Measurements from ENCODE around the gene KCNK17.

The KCNK17 gene

DNA sequence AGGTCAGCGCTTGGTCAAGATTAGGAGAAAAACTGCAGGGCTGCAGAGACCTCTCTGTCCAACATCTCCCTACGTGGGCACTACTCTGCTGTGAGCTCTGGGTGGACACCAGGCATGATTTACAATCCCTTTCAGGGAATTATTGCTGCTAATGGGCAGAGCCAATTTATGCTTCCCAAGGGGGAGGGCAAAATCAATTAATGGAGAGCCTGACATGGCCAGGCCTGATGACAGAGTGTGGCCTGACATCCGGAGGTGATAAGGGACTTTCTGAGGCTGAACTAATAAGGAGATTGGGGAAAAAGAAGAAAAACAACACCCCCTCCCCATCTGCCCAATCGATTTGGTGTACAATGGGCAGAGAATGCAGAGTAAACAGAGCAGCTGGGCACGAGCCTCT, 13.3 kb upstream of the KCNK17 start:
- Histone ChIP-seq H2AFZ (ENCODE audit: low read depth, low read length, severe bottlenecking) (no peak overlapping the region), H3K36me3 (ENCODE audit: low read length) (no peaks in the 10 kb centered on the region), H3K79me2 (ENCODE audit: insufficient read depth, low read length) (no peaks in the 10 kb centered on the region), H3K9me2 (replicated peaks; ENCODE audit: insufficient read depth, low read length) (no peaks in the 10 kb centered on the region), H3K4me3 (ENCODE audit: insufficient read depth, low read length, poor library complexity, severe bottlenecking) (no peak overlapping the region), H3K9me3 (ENCODE audit: insufficient read depth, low read length) (no peaks in the 10 kb centered on the region), H3K27ac (ENCODE audit: low read depth, low read length) (no peak overlapping the region), H3K27me3 (ENCODE audit: low read length) (0 out of 2 replicates have a peak, but pooled peaks cover 2% of the 10 kb centered on the region), H3K4me2 (ENCODE audit: low read depth, low read length, poor library complexity, severe bottlenecking) (no peak overlapping the region), H4K20me1 (ENCODE audit: low read depth, low read length) (no peaks in the 10 kb centered on the region), H3F3A (ENCODE audit: insufficient read depth) (no peaks in the 10 kb centered on the region), H3K9ac (ENCODE audit: low read length) (no peak overlapping the region)
- TF ChIP-seq, protein P1, sequence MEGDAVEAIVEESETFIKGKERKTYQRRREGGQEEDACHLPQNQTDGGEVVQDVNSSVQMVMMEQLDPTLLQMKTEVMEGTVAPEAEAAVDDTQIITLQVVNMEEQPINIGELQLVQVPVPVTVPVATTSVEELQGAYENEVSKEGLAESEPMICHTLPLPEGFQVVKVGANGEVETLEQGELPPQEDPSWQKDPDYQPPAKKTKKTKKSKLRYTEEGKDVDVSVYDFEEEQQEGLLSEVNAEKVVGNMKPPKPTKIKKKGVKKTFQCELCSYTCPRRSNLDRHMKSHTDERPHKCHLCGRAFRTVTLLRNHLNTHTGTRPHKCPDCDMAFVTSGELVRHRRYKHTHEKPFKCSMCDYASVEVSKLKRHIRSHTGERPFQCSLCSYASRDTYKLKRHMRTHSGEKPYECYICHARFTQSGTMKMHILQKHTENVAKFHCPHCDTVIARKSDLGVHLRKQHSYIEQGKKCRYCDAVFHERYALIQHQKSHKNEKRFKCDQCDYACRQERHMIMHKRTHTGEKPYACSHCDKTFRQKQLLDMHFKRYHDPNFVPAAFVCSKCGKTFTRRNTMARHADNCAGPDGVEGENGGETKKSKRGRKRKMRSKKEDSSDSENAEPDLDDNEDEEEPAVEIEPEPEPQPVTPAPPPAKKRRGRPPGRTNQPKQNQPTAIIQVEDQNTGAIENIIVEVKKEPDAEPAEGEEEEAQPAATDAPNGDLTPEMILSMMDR (IDR thresholded peaks at IDR 0.05; ENCODE audit: insufficient read depth, low read length, poor library complexity, severe bottlenecking) = no peak
- TF ChIP-seq EZH2phosphoT487 (conservative IDR thresholded peaks at IDR 0.05; ENCODE audit: low read length) = no peak

DNA sequence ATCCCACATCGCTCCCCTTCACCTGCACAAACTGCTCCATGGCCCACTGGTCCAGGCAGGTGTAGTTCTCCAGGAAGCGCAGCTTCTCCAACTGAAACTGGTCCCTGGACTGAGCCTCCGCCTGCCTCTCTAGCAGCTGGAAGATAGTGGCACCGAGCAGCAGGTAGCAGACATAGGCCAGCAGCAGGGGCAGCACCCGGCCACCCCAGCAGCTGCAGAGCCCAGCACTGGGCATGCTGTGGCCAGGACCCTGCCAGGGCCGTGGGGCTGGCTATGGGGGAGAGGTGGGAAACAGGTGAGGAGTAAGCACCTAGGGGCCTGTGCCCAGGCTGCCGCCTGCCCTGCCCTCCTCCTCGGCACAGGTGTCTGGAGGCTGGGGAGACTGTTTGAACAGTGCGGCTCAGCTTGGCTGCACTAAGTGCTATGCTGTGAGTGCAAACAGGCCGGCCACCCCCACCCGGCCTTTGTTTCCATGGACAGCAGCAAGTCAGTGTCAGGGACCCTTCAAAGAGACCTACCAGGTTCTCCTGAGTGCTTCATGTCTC, 8.2 kb upstream of the KCNK17 start, which contains the start of gene KCNK16:
Gene KCNK16, minus strand, starts transcription at position 397 of the 545 bp plus-strand sequence. Its CDS starts 162 bp downstream, at position 235.
- Histone ChIP-seq H3F3A (ENCODE audit: insufficient read depth) (no peaks in the 10 kb centered on the region), H3K27me3 (ENCODE audit: low read length) (no peaks in the 10 kb centered on the region), H3K9me3 (ENCODE audit: insufficient read depth, low read length) (no peaks in the 10 kb centered on the region), H3K4me2 (ENCODE audit: low read depth, low read length, poor library complexity, severe bottlenecking) (no peak within 1 kb of the TSS), H3K9ac (ENCODE audit: low read length) (no peak within 1 kb of the TSS), H3K4me3 (ENCODE audit: insufficient read depth, low read length, poor library complexity, severe bottlenecking) (no peak within 1 kb of the TSS), H3K9me2 (replicated peaks; ENCODE audit: insufficient read depth, low read length) (no peaks in the 10 kb centered on the region), H2AFZ (ENCODE audit: low read depth, low read length, severe bottlenecking) (no peak within 1 kb of the TSS), H4K20me1 (ENCODE audit: low read depth, low read length) (no peaks in the 10 kb centered on the region), H3K27ac (ENCODE audit: low read depth, low read length) (no peak within 1 kb of the TSS), H3K79me2 (ENCODE audit: insufficient read depth, low read length) (no peaks in the 10 kb centered on the region), H3K36me3 (ENCODE audit: low read length) (no peaks in the 10 kb centered on the region)
- no peak for TF ChIP-seq EZH2phosphoT487 (conservative IDR thresholded peaks at IDR 0.05; ENCODE audit: low read length)
- TF ChIP-seq, protein P1 (IDR thresholded peaks at IDR 0.05; ENCODE audit: insufficient read depth, low read length, poor library complexity, severe bottlenecking) = no peak

DNA sequence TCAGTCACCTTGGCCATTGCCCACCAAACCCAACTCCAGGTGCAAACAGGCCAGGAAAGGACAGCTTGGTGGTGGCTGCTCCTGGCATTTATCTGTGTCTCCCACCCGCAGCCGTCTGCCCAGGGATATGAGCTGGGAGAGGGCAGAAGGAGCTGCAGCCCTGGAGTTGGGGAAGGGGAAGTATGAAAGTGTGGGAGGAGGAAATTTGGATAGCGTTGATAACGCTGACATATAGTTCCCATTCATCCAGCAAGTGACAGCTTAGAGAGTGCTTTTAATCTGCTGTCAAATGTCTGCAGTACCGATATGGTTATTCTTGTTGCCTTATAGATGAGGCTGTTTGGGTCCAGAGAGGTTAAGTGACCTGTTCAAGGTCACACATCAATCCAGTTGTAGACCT, 7.5 kb upstream of the KCNK17 start:
- no peak overlapping the region for H3K4me2 ChIP-seq (ENCODE audit: low read depth, low read length, poor library complexity, severe bottlenecking)
- no peaks in the 10 kb centered on the region for H3K9me3 ChIP-seq (ENCODE audit: insufficient read depth, low read length)
- H3K27ac ChIP-seq (ENCODE audit: low read depth, low read length) = no peak overlapping the region
- no peak overlapping the region for H3K4me3 ChIP-seq (ENCODE audit: insufficient read depth, low read length, poor library complexity, severe bottlenecking)
- H3K36me3 ChIP-seq (ENCODE audit: low read length) = no peaks in the 10 kb centered on the region
- H3F3A ChIP-seq (ENCODE audit: insufficient read depth) = no peaks in the 10 kb centered on the region
- no peak for TF ChIP-seq EZH2phosphoT487 (conservative IDR thresholded peaks at IDR 0.05; ENCODE audit: low read length)
- TF ChIP-seq, protein P1 (IDR thresholded peaks at IDR 0.05; ENCODE audit: insufficient read depth, low read length, poor library complexity, severe bottlenecking) = no peak
- H2AFZ ChIP-seq (ENCODE audit: low read depth, low read length, severe bottlenecking) = no peak overlapping the region
- no peaks in the 10 kb centered on the region for H3K79me2 ChIP-seq (ENCODE audit: insufficient read depth, low read length)
- no peaks in the 10 kb centered on the region for H4K20me1 ChIP-seq (ENCODE audit: low read depth, low read length)
- H3K9ac ChIP-seq (ENCODE audit: low read length) = no peak overlapping the region
- no peaks in the 10 kb centered on the region for H3K27me3 ChIP-seq (ENCODE audit: low read length)
- H3K9me2 ChIP-seq (replicated peaks; ENCODE audit: insufficient read depth, low read length) = no peaks in the 10 kb centered on the region
